ENCODE data around the gene ATG9A.

ATG9A gene

DNA sequence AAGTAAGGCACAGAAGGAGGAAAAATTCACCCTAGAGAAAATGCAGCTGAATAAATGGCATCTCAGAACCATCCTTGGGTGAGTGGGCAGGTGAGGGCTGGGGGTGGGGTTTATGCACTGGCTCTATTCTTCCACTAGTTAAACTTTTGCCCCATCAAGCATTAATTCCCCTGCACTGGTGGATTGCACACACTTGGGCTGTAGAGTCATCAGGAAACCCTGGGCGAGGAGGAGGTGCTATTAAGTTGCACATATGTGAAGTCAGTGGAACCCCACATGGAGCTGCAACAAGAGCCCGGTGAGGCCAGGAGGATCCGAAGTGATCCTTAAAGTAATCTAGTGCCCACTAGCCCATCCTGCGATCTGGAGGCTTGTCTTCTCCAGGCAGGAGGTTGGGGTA lies 42.9 kb upstream of the ATG9A start:
- H3K27ac ChIP-seq, result no peak overlapping the region
- TF ChIP-seq, protein P1, sequence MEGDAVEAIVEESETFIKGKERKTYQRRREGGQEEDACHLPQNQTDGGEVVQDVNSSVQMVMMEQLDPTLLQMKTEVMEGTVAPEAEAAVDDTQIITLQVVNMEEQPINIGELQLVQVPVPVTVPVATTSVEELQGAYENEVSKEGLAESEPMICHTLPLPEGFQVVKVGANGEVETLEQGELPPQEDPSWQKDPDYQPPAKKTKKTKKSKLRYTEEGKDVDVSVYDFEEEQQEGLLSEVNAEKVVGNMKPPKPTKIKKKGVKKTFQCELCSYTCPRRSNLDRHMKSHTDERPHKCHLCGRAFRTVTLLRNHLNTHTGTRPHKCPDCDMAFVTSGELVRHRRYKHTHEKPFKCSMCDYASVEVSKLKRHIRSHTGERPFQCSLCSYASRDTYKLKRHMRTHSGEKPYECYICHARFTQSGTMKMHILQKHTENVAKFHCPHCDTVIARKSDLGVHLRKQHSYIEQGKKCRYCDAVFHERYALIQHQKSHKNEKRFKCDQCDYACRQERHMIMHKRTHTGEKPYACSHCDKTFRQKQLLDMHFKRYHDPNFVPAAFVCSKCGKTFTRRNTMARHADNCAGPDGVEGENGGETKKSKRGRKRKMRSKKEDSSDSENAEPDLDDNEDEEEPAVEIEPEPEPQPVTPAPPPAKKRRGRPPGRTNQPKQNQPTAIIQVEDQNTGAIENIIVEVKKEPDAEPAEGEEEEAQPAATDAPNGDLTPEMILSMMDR (conservative IDR thresholded peaks at IDR 0.05), result no peak

DNA sequence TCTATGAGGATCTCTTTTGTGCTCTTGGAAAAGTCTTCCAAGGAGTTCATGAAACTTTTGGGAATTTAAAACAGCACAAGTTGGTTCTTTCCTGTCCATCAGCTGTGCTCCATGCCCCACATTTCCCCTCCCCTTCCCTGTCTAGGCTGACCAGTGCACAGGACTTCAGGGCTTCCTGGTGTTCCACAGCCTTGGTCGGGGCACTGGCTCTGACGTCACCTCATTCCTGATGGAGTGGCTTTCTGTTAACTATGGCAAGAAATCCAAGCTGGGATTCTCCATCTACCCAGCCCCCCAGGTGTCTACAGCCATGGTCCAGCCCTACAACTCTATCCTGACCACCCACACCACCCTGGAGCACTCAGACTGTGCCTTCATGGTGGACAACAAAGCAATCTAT lies 41.6 kb upstream of the ATG9A start:
- TF ChIP-seq, protein P1 (conservative IDR thresholded peaks at IDR 0.05), result no peak

DNA sequence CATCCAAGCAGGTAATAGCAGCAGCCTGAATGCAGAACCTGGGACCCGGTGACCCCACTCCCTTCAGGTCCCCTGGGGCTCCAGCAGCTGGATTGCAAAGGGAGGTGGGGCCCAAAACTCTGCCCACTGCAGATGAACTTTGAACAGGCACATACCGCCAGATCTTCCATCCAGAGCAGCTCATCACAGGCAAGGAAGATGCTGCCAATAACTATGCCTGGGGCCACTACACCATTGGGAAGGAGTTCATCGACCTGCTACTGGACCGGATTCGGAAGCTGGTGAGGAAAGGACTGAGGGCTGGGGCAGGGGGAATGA lies 40.6 kb upstream of the ATG9A start:
- TF ChIP-seq, protein P1 (conservative IDR thresholded peaks at IDR 0.05), result no peak
- no peak overlapping the region for H3K27ac ChIP-seq

More for the DNA sequence above, 41.6 kb upstream of the ATG9A start:
- no peak overlapping the region for H3K27ac ChIP-seq

DNA sequence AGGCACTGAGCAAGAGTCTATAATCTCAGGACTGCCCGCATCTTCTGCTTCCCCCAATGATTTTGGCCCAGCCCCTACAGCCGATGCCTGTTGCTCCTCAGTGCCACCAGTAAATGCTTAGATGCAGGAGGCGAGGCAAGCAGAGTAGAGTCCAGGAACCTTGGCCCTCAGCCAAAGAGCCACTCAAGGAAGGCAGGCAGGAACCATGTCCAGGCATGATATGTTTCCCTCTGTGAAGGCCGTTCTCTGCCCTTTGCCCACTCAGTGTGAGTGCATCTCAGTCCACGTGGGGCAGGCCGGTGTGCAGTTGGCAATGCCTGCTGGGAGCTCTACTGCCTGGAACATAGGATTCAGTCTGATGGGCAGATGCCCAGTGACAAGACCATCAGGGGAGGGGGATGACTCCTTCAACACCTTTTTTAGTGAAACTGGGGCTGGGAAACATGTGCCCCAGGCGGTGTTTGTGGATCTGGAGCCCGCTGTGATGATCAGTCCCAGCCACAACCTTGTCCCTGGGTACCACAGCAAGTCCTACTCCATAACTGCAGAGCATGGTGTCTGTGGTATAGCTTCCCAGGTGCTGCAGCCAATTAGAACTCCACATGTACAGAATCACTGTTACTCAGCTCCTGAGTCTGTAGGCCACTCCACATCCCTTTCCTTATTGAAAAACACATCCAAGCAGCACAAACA lies 40.1 kb upstream of the ATG9A start:
- TF ChIP-seq, protein P1 (conservative IDR thresholded peaks at IDR 0.05), result no peak
- no peak overlapping the region for H3K27ac ChIP-seq

DNA sequence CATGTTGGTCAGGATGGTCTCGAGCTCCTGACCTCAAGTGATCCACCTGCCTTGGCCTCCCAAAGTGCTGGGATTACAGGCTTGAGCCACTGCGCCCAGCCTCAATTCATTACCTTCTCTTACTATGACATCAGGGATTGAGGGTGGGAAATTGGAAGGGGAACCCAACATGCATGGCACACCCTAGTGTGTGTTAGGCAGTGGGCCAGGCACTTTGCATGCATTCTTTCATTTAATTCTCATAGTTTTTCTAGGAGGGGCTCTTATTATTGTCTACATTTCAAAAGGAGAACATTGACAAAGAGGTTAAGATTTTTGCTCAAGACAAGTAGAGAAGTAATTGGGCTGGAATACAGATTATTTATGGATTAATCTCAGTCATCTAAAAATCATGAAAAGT lies 38.9 kb upstream of the ATG9A start:
- H3K27ac ChIP-seq, result no peak overlapping the region
- TF ChIP-seq, protein P1 (conservative IDR thresholded peaks at IDR 0.05), result no peak

DNA sequence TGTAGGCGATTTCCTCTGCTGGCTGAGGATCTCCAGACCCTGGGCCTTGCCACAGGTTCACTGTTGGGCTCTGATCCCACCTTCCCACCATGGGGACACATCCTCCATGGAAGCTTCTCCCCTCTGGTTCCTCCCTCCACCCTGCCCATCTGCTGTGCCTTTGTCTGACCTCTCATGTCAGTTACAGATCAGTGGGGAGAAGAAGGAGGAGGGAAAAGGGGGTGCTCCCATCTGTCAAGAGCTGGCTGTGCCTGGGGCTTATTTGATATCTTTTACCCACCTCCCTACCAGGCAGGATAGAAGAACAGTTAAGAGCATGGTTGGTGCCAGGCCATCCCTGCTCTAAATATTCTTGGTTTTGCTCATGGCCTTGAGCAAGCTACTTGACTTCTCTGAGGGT lies 37.5 kb upstream of the ATG9A start:
- H3K27ac ChIP-seq, result no peak overlapping the region
- TF ChIP-seq, protein P1 (conservative IDR thresholded peaks at IDR 0.05), result no peak

DNA sequence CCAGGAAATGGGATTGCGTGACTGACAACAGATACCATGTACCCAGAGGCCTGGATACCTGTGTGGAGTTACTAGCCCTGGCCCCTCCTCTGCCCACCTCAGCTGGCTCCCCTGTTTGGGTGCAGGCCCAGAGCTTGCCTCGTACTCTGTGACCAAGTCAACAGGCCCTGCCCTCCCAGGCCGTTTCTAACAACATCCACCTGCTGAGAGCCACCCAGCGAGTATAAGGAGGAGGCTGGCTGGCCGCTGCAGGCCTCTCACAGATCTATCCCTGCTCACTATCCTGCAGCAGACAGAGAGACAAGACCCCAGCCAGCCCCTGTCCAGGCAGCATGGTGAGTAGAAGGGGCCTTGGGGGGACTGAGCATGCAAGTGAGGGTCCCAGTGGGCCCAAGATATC lies 36.8 kb upstream of the ATG9A start:
- TF ChIP-seq, protein P1 (conservative IDR thresholded peaks at IDR 0.05), result no peak
- no peak overlapping the region for H3K27ac ChIP-seq
